ENCODE data around the gene OSBP2. TPM values are rescaled to one million over a fixed set of nuclear protein-coding genes. Genes with fewer than 3 reads are reported as not detected.

OSBP2 gene
- total RNA-seq, 2 experiments from 2014 or later: 0.58 to 0.72 TPM

- no peak for DNase-seq
- Mint-ChIP-seq H3K27me3 (peaks cover 8% of the 10 kb centered on the region), H3K27ac (no peak overlapping the region), H3K36me3 (ENCODE audit: low read depth) (no peaks in the 10 kb centered on the region), H3K4me3 (no peak overlapping the region), H3K4me1 (ENCODE audit: low read depth) (peaks cover 6% of the 10 kb centered on the region), H3K9me3 (no peaks in the 10 kb centered on the region)
- CTCF ChIA-PET: no interaction called here
- no peak for ATAC-seq
- TF ChIP-seq CTCF (IDR thresholded peaks at IDR 0.05): no peak
- intact Hi-C loops (cut with micrococcal nuclease): no loop called here
- POLR2A ChIA-PET: no interaction called here
Measured at GRCh38 chr22:30809086-30809485, 114.4 kb downstream of the OSBP2 start.

GRCh38 chr22:30810105-30810504 is 115.4 kb downstream of the OSBP2 start:
- no peak overlapping the region for H3K27ac Mint-ChIP-seq
- H3K4me1 Mint-ChIP-seq (ENCODE audit: low read depth): peaks cover 6% of the 10 kb centered on the region
- ChIA-PET CTCF (interaction anchor here (0.6 kb wide), 1 partner anchor 1834 kb away, joined by 3 read pairs; no protein-coding TSS in a partner anchor), POLR2A (no interaction called here)
- intact Hi-C loops (cut with micrococcal nuclease): no loop called here
- peaks cover 1% of the 10 kb centered on the region for H3K27me3 Mint-ChIP-seq
- H3K9me3 Mint-ChIP-seq: no peaks in the 10 kb centered on the region
- no peaks in the 10 kb centered on the region for H3K36me3 Mint-ChIP-seq (ENCODE audit: low read depth)
- TF ChIP-seq CTCF (IDR thresholded peaks at IDR 0.05): no peak
- no peak overlapping the region for H3K4me3 Mint-ChIP-seq
- peak; percentile 45 for DNase-seq
- peak; percentile 53 for ATAC-seq

DNA sequence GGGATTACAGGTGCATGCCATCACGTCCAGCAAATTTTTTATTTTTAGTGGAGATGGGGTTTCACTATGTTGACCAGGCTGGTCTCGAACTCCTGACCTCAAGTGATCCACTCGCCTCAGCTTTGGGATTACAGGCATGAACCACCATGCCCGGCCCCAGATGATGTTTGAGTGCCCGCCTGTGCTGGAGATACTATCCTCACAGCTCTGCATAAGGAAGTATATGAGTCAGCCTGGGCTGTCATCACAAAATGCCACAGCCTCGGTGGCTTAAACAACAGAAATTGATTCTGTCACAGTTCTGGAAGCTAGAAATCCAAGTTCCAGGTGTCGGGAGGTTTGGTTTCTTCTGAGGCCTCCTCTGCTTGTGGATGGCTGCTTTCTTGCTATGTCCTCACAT is 119.3 kb downstream of the OSBP2 start:
- no peaks in the 10 kb centered on the region for H3K36me3 Mint-ChIP-seq (ENCODE audit: low read depth)
- ATAC-seq: no peak
- no peaks in the 10 kb centered on the region for H3K9me3 Mint-ChIP-seq
- H3K4me1 Mint-ChIP-seq (ENCODE audit: low read depth): no peaks in the 10 kb centered on the region
- TF ChIP-seq CTCF (IDR thresholded peaks at IDR 0.05): no peak
- CTCF ChIA-PET: no interaction called here
- peaks cover 4% of the 10 kb centered on the region for H3K27me3 Mint-ChIP-seq
- POLR2A ChIA-PET: no interaction called here
- H3K27ac Mint-ChIP-seq: no peak overlapping the region
- no peak overlapping the region for H3K4me3 Mint-ChIP-seq
- DNase-seq: no peak
- intact Hi-C loops (cut with micrococcal nuclease): no loop called here

DNA sequence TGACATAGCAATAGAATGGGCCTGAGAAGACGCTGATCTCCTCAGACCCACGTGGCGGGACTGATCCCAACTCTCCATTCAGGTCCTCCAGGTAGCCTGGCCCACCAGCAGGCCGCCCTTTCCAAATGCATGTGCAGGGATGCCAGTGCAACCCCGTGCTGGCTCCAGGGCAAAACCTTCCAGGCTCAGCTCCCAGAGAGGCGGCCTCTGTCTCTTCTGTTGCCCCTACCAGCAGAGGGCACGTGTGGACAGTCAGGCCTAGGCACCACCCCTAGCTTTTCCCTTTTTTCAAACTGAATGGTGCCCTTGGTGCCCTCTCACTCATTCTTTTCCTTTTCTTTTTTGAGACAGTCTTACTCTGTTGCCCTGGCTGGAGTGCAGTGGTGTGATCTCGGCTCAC is 121.7 kb downstream of the OSBP2 start:
- Mint-ChIP-seq H3K4me1 (ENCODE audit: low read depth) (no peaks in the 10 kb centered on the region), H3K4me3 (no peak overlapping the region), H3K36me3 (ENCODE audit: low read depth) (no peaks in the 10 kb centered on the region), H3K9me3 (no peaks in the 10 kb centered on the region), H3K27ac (no peak overlapping the region), H3K27me3 (peaks cover 15% of the 10 kb centered on the region)
- ATAC-seq (no peak), DNase-seq (no peak)
- no peak for TF ChIP-seq CTCF (IDR thresholded peaks at IDR 0.05)
- POLR2A ChIA-PET: no interaction called here
- intact Hi-C loops (cut with micrococcal nuclease): no loop called here
- CTCF ChIA-PET: no interaction called here

GRCh38 chr22:30821381-30821780 is 126.7 kb downstream of the OSBP2 start:
- H3K27me3 Mint-ChIP-seq: peaks cover 43% of the 10 kb centered on the region
- no peak overlapping the region for H3K27ac Mint-ChIP-seq
- peaks cover under 1% of the 10 kb centered on the region for H3K4me1 Mint-ChIP-seq (ENCODE audit: low read depth)
- H3K9me3 Mint-ChIP-seq: no peaks in the 10 kb centered on the region
- TF ChIP-seq CTCF (IDR thresholded peaks at IDR 0.05): no peak
- no peaks in the 10 kb centered on the region for H3K36me3 Mint-ChIP-seq (ENCODE audit: low read depth)
- CTCF ChIA-PET: interaction anchor here (1.5 kb wide), 1 partner anchor 187 kb away, joined by 4 read pairs; no protein-coding TSS in a partner anchor
- no peak overlapping the region for H3K4me3 Mint-ChIP-seq
- POLR2A ChIA-PET: no interaction called here
- intact Hi-C loops (cut with micrococcal nuclease): no loop called here
- ATAC-seq (no peak), DNase-seq (no peak)

Measured in activated CD8-positive, alpha-beta T cell treated with anti-CD3 and anti-CD28 coated beads for 36 hours (primary cell).